Cerebellar cortex (tissue), 1 donor: ENCODE results near the gene SEMA3B.
"Not testable (repeated sequence)": the region's sequence is repeated elsewhere in the genome, so short reads cannot be mapped to it uniquely, and the experiment has no call there.

ENCODE experiments used
- DNase-seq: peaks from one replicate; pipeline ENCODE4 v3.0.0-alpha.2; 2015; ENCODE audit warnings: low spot score

Gene SEMA3B

DNA sequence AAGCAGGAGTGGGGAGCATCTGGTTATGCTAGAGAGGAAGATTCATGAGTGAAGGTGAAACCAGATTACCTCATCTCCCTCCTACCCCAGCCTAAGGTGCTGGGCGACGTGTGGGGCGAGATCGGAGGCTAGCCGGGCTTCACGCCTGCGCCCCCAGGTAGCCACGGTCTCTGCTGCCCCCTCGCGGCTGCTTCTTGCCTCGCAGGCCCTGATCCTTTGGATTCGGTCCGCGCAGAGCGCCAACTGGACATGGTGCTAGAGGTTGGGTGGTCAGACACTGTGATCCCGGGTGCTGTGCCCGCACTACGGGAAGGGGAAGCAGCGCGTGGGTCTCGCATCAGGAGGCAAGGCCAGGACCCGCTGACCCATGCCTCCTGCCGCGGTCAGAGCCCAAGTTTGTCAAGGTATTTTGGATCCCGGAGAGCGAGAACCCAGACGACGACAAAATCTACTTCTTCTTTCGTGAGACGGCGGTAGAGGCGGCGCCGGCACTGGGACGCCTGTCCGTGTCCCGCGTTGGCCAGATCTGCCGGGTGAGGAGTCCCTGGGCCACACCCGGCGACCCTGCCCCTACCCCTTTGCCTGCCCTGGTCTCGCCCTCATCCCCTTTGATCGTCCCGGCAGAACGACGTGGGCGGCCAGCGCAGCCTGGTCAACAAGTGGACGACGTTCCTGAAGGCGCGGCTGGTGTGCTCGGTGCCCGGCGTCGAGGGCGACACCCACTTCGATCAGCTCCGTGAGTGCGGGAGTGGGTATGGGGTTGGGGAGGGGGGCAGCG, 4.2 kb downstream of the SEMA3B start:
- peak; percentile 83 for DNase-seq

DNA sequence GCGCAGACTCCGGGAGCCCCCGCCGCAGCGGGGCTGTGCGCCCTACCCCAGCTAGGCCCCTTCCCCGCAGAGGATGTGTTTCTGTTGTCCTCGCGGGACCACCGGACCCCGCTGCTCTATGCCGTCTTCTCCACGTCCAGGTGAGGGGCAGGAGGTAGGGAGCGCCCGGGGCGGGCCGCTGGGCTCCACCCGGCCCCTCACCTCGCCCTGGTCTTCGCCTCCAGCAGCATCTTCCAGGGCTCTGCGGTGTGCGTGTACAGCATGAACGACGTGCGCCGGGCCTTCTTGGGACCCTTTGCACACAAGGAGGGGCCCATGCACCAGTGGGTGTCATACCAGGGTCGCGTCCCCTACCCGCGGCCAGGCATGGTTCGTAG, 4.7 kb downstream of the SEMA3B start:
- no peak for DNase-seq

DNA sequence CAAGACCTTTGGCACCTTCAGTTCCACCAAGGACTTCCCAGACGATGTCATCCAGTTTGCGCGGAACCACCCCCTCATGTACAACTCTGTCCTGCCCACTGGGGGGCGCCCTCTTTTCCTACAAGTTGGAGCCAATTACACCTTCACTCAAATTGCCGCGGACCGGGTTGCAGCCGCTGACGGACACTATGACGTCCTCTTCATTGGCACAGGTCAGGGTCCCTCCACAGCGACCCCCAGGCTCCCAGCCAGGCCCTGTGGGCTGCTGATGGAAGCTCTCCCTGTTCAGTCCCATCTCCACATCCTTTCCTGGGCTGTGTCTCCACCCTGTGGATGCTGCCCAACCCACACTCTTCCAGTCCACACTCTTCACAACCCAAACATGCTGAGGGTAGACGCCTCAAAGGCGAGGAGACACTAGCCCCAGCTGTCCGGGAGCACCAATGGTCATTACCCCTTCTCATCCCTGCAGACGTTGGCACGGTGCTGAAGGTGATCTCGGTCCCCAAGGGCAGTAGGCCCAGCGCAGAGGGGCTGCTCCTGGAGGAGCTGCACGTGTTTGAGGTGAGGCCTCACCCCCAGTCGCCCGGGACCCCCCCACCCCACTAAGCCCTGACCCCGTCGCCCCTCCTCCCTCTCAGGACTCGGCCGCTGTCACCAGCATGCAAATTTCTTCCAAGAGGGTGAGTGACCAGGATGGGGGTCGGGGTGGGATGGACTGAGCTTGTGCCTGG, 5.6 kb downstream of the SEMA3B start:
- peak; percentile 68 for DNase-seq

DNA sequence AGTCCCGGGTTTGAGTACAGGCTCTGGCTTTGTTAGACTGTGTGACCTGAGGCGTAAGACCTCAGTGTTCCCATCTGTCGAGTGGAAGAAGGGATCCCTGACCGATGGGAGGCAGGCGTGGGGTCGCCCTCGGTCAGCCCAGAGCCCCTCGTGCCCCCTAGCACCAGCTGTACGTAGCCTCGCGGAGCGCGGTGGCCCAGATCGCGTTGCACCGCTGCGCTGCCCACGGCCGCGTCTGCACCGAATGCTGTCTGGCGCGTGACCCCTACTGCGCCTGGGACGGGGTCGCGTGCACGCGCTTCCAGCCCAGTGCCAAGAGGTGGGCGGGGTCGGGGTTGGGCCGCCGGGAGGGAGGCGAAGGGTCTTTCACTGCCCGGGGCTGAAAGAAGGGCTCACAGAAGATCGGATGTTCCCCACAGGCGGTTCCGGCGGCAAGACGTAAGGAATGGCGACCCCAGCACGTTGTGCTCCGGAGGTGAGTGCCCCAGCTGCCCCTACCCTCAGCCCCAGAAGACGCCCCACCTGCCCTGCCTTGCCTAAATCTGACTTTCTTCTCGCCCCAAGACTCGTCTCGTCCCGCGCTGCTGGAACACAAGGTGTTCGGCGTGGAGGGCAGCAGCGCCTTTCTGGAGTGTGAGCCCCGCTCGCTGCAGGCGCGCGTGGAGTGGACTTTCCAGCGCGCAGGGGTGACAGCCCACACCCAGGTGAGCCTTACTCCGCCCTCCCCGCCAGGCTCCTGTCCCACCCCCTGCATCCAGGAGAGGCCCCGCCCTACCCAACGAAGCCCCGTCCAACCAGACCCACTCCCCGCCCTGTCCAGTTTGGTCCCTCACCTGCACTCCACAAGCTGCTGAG, 6.4 kb downstream of the SEMA3B start:
- DNase-seq: no peak

DNA sequence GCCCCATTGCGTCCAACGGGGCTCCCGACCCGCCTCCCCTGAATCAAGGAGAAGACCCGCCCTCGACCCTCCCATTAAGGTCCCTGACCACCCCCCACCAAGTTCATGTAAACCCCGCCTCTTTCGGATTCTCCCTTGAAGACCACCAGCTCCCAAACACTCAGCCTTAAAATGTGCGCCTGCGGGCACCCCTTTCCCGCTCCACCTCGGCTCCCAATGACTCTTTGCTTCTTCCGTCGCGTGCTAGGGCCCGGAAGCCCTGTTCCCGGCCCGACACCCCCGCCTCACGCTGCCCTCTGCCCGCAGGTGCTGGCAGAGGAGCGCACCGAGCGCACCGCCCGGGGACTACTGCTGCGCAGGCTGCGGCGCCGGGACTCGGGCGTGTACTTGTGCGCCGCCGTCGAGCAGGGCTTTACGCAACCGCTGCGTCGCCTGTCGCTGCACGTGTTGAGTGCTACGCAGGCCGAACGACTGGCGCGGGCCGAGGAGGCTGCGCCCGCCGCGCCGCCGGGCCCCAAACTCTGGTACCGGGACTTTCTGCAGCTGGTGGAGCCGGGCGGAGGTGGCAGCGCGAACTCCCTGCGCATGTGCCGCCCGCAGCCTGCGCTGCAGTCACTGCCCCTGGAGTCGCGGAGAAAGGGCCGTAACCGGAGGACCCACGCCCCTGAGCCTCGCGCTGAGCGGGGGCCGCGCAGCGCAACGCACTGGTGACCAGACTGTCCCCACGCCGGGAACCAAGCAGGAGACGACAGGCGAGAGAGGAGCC, 7.2 kb downstream of the SEMA3B start:
- DNase-seq: no peak

DNA sequence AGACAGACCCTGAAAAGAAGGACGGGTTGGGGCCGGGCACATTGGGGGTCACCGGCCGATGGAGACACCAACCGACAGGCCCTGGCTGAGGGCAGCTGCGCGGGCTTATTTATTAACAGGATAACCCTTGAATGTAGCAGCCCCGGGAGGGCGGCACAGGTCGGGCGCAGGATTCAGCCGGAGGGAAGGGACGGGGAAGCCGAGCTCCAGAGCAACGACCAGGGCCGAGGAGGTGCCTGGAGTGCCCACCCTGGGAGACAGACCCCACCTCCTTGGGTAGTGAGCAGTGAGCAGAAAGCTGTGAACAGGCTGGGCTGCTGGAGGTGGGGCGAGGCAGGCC, 7.8 kb downstream of the SEMA3B start:
- DNase-seq: no peak

DNA sequence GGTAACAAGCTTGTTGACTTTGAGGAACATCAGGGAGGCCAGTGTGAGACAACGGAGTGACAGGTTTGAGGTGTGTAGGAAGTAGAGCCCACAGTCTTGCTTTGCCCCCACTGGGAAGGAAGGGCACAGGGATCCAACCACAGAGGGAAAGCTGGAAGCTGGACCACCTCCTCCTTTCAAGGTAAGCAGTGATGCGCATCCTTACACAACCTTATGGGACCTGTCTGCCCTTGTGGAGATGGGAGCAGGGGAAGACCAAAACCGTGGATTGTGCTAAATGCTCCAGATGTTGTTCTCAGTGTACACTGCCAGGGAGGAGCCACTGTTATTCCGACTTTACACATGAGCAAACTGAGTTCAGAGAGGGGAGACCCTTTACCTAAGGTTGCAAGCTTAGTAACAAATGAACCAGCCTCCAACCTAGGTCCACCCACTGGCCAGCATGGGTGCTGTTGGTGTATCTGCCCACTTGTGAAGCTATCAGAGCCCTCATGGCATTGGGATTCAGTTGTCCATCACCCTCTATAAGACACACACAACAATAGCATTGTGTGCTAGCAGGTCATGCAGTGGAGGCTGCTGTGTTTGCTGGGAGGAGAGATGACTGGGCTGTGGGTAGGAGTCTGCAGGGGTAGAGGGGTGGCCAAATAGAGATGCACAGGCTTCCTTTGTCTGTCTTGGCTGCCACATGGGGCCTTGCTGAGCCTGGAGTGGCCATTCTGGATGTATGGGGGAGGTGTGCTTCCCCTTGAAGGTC, 9.4 kb downstream of the SEMA3B start:
- DNase-seq: no peak

DNA sequence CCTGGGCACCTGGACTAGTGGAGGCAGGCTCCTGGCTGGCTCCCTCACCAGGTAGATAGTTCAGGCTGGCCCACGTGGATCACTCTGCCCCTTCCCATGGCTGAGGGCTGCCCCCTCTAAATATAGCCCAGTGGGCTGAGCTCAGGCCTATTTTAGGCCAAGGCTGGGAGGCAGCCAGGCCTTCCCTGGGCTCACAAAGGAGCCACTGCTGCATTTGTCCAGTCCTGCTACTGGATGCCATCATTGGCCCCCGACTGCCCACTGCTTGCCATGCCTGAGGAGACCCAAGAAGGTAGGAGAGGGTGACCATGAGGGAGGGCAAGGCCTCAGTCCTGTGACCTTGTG, 9.9 kb downstream of the SEMA3B start, which contains the start of gene LSMEM2:
TSS of gene LSMEM2 (plus strand) at position 208 of the 345 bp plus-strand sequence. CDS start at position 235, 27 bp downstream.
- DNase-seq: no peak

DNA sequence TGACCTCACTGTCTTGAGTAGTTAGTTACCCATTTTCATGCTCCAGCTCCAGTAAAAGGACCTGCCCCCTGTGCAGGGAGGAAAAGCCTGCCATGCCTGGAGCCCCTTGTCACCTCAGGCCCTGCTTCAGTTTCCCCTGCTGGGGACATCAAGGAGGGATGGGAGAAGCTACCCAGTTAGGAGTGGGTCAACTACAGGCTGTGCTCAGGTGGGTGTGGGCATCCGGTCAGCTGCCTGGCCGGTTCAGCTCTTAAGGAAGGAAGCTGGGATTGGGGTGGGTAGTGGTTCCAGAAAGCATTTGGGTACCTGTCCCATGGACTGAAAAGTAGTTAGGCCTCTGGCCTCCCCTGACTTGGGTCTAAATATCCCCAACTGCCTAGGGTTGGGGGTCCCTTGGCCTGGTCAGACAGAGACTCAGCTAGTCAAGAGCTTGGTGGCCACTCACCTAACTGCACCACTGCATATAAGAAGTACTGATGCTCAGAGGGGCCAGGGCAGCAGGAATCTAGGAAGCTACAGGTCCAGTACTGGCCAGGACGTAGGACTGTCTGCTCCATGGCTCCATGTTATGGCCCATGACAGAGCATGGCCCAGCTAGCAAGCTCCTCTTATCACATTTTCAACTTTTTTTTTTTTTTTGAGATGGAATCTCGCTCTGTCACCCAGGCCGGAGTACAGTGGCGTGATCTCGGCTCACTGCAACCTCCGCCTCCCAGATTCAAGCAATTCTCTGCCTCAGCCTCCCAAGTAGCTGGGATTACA, 10.5 kb downstream of the SEMA3B start:
- DNase-seq: no peak

DNA sequence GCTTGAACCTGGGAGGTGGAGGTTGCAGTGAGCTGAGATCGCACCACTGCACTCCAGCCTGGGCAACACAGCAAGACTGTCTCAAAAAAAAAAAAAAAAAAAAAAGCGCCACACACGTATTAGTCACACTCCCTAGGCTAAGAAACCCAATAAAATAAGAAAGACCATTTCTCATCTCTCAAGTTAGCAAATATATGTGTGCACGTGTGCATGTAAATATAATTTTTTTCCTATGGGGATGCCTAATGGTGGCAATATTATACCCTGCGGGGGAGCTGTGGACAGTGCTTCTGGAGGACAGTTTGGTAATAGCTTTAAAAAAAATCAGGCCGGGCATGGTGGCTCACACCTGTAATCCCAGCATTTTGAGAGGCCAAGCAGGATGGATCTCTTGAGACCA, 15.2 kb downstream of the SEMA3B start:
- DNase-seq: not testable (repeated sequence)

DNA sequence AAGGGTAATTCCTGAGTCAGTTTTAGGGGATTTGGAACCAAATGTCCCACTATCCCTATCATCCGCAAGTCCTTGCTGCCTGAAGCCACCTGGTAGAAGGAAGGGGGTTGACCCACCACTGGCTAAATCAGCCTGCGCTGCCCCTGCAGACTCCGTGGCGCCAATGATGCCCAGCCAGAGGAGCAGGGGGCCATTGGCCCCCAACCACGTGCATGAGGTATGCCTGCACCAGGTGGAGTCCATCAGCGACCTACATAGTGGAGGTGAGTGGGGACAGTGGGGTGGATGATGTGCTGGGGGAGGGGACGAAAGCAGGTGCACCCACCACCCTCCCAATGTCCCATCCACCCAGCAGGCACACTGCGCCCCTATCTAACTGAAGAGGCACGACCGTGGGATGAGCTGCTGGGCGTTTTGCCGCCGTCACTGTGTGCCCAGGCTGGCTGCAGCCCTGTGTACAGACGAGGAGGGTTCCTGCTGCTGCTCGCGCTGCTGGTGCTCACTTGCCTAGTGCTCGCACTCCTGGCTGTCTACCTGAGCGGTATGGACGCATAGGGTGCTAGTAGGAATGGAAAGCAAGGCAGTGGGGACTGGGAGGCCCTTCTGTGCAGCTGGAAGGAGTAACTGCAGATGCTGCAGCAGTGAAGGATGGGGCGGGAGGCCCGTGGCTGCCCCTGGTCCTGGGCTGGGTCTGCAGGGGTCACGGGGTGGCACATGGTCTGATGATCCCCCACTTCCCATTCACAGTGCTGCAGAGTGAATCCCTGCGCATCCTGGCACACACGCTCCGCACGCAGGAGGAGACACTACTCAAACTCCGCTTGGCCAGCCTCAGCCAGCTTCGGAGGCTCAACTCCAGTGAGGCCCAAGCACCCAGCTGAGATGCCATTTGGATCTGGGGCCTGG, 17.6 kb downstream of the SEMA3B start:
- DNase-seq: no peak

DNA sequence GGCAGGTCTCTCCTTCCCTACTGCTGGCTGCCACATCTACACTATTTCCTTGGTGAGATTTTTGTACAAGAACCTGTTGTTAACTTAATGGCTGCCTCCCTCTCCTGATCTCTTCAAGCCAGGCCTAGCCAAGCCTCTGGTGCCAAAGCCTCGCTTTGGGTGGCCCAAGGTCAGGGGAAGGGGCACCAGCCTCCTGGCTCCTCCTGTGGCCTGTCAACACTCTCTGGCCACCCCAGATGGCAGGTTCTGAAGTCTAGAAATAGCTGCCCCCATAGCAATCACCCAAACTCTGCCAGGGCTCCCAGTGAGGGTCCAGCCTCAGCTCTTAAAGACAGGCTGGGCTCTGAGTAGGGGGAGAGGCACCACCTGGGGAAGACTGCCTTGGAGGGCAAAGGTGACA, 18.3 kb downstream of the SEMA3B start:
- no peak for DNase-seq

DNA sequence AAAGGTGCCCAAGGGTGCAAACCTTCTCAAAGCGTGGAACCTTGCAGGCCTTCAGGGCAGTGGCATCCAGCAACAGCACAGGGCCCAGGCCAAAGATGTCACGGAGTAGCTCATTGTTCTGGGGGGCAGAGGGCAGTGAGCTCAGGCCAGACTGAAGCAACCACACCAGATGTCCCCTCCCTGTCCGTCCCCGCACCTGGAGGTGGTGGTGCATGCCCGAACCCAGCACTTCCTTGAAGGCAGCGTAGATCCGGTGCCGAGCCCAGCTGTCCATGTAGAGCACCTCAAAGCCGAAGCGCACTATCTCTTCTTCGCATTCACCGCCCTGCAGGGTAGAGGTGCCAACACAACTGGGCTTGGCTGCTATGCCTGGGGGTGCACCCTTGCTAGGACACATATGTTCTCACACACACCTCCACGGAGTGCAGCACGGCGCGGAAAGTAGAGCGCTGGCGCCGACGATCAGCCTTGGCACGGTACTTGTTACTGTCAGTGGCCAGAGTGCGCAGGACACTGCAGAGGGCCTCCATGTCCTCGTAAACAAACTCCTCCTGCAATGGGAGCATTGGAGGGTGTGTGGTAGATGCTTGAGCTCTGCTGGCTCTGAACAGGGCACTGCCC, 19.6 kb downstream of the SEMA3B start:
- no peak for DNase-seq

DNA sequence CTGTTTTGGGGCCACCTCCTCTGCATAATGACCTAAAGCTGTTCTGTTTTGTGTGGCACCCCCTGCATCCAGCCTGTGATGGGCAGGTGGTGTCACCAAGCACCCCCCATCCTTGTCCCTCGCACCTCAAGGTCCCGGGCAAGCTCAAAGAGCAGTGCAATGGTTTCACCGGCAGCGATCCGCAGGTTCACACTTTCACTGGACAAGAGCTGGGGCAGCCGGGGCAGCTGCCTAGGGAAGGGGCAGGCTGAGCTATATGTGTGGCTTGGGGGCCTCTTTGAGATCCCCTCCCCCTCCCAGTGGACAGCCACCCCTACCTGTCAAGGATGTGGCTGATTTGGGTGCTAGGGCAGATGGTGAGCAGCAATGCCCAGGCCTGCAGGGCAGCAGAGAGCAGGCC, 20.2 kb downstream of the SEMA3B start:
- no peak for DNase-seq

DNA sequence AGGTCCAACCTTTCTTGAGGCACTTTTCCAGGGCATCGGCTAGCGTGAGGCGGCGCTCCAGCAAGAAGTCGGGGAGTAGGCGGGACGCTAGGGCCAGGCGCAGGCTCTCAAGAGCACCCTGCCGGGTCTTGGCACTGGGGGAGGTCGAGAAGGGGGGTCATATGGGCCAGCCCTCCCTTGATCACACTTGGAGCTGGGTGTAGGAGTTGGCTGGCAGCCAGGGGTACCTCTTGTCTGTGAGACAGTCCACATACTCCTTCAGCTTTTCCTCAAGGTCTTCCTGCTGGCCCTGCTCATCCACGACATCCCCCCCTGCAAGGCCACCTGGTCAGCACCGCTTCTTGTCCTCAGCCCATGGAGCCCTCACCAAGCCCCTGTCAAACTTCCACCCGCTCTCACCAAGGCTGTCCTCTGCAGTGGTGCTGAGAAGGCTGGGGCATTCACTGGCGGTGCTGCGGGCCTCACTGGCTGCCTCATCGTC, 21.3 kb downstream of the SEMA3B start:
- no peak for DNase-seq

DNA sequence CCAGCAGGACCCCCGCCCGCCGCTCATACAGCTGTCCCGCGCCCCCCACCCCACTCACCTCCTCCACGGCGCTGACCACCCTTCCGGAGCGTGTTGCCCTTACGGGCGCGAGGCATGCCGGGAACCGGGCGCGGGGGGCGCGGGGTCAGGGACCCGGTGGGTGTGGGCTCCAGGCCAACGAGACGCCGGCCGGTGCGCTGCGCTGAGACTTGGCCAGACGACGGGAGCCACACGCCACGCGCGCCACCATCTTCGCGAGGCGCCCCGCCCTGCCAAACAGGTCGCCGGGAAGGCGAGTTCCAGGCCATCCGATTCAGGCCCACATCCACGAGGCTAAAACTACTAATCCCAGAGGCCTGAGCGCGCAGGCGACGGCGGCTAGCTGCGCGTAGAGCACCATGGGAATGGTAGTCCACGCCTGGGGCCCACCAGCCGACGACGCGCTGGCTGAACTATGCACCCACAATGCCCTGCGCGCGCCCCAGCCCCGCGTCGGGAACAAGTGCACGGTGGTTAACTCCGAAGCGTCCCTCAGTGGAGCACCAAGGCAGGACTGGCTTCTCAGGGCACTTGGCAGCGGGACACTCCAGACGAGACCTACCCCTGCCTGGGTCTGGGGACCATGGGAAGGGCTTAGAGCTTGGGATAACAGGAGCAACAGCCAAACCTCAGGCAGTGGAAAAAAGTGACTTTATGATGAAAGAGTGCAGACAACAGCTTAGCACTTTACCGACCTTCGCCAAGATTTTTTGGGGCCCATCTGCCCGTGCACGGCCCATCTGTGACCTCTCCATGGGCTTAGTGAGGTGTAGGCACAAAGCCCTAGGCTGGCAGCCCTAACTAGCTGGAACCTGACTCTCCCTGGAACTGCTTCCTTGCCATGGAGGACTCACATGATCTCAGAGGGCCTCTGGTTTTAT, 23.5 kb downstream of the SEMA3B start, which contains the start of gene IFRD2:
TSS of gene IFRD2 (minus strand) at position 271 of the 920 bp plus-strand sequence. CDS start at position 116, 155 bp downstream.
- peak; percentile 98 for DNase-seq

DNA sequence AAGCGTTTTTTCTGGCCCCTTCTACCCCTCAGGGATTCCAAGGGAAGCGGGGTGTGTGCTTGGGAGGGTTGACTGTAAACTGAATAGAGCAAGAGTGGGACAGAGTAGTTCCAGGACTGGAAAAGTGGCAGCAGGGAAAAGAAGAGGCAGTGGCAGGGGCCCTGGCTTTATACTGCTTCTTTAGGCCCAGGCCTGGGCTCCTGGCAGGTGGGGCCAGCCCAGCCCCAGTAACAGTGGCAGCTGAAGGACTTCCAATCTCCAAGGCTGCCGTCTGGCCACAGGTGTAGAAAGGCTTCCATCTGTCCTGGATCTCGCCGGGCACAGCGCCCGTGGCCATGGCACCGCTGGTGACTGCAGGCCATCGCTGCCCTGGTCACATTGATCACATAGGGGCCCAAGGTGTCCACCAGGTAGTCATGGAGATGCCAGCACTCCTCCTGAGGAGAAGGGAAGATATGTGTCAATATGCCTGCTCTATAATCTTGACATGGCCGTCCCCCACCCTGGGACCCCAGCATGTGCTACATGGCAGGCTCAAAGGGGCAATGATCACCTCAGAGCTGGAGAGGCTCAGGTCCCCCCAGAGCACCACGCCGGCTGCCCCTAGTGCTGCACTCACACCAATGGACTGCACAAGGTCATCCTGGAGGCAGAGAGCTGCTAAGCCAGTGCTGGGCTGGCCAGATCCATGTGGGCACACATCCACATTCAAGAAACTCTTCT, 24.3 kb downstream of the SEMA3B start:
- no peak for DNase-seq
